ENCODE data around the gene SIPA1L3.

- TF ChIP-seq CTCF (IDR thresholded peaks at IDR 0.05) (no peak), POLR2A (IDR thresholded peaks at IDR 0.05) (no peak), POLR2AphosphoS5 (IDR thresholded peaks at IDR 0.05) (no peak)
Observed at GRCh38 chr19:37969695-37970094, 62.7 kb downstream of the SIPA1L3 start.

Measured in breast epithelium (tissue), 3 donors.